OCI-M2 (cell line): Measurements from ENCODE around the gene AP3S2.
"Not testable (repeated sequence)": the region's sequence is repeated elsewhere in the genome, so short reads cannot be mapped to it uniquely, and the experiment has no call there.

Experiments used
- DNase-seq: peaks from one replicate; lab custom pipeline; 2025; ENCODE audit not compliant: unreplicated experiment; lab: John Stamatoyannopoulos, UW

The AP3S2 gene

GRCh38 chr15:89903858-89904130 is 10.0 kb upstream of the AP3S2 start:
- no peak for DNase-seq

- no peak for DNase-seq
Observed at GRCh38 chr15:89903015-89903857, 9.4 kb upstream of the AP3S2 start.

- no peak for DNase-seq
Observed at GRCh38 chr15:89900849-89901248, 7.1 kb upstream of the AP3S2 start.

- DNase-seq, result no peak
Observed at GRCh38 chr15:89899951-89900567, 6.3 kb upstream of the AP3S2 start.

- DNase-seq, result no peak
Observed at GRCh38 chr15:89899295-89899945, 5.6 kb upstream of the AP3S2 start.

- DNase-seq, result peak; percentile 15
Observed at GRCh38 chr15:89898614-89899294, 5.0 kb upstream of the AP3S2 start.

GRCh38 chr15:89898146-89898545 is 4.4 kb upstream of the AP3S2 start:
- DNase-seq, result no peak

- no peak for DNase-seq
Observed at GRCh38 chr15:89893027-89893426, 767 bp downstream of the AP3S2 start.

- no peak for DNase-seq
Observed at GRCh38 chr15:89888214-89888804, 5.5 kb downstream of the AP3S2 start.

- DNase-seq, result no peak
Observed at GRCh38 chr15:89885611-89886010, 8.2 kb downstream of the AP3S2 start.

- not testable (repeated sequence) for DNase-seq
Observed at GRCh38 chr15:89885179-89885578, 8.6 kb downstream of the AP3S2 start.

GRCh38 chr15:89883518-89883917 is 10.3 kb downstream of the AP3S2 start:
- no peak for DNase-seq

- DNase-seq, result no peak
Observed at GRCh38 chr15:89880727-89881126, 13.1 kb downstream of the AP3S2 start.

- DNase-seq, result no peak
Observed at GRCh38 chr15:89878323-89878722, 15.5 kb downstream of the AP3S2 start.

- no peak for DNase-seq
Observed at GRCh38 chr15:89877083-89877425, 16.7 kb downstream of the AP3S2 start.

GRCh38 chr15:89876396-89877082 is 17.3 kb downstream of the AP3S2 start:
- no peak for DNase-seq

GRCh38 chr15:89875741-89876140 is 18.1 kb downstream of the AP3S2 start:
- DNase-seq, result no peak

GRCh38 chr15:89874926-89875564 is 18.7 kb downstream of the AP3S2 start:
- DNase-seq, result peak; percentile 7

GRCh38 chr15:89870688-89871288 is 23.0 kb downstream of the AP3S2 start:
- DNase-seq, result no peak

GRCh38 chr15:89870006-89870405 is 23.8 kb downstream of the AP3S2 start:
- no peak for DNase-seq
